Esophagus squamous epithelium (tissue), 5 donors: Measurements from ENCODE around the gene UTP14A. TPM values are rescaled to one million over a fixed set of nuclear protein-coding genes. Genes with fewer than 3 reads are reported as not detected.
A peak's percentile ranks its signal among the peaks of the same experiment; 100 is the strongest.

Experiments used
- DNase-seq: peaks from one replicate; lab custom pipeline; 2025; lab: John Stamatoyannopoulos, UW
- H3K27ac ChIP-seq, 4 donors: fragments of 200-600 bp; sonication (generic); one replicate each; pipeline ENCODE4 v1.5.1; 2016 to 2019; ENCODE audit warnings: mild to moderate bottlenecking in 1 of 4
- H3K27me3 ChIP-seq, 4 donors: fragments of 200-600 bp; sonication (generic); 1 replicate in 3 of 4; 2 replicates in 1 of 4; pipeline versions ENCODE4 v1.5.1 to v1.6.0; 2017 to 2021; ENCODE audit warnings: antibody characterized with exemption in 1 of 4
- H3K36me3 ChIP-seq, 3 donors: fragments of 200-600 bp; sonication (generic); one replicate each; pipeline ENCODE4 v1.5.1; 2016 to 2019
- H3K4me1 ChIP-seq, 3 donors: fragments of 200-600 bp; sonication (generic); one replicate each; pipeline ENCODE4 v1.5.1; 2017 to 2019
- H3K4me3 ChIP-seq, 4 donors: fragments of 200-600 bp; sonication (generic); 1 replicate in 3 of 4; 2 replicates in 1 of 4; pipeline ENCODE4 v1.5.1; 2016 to 2019; ENCODE audit warnings: mild to moderate bottlenecking in 2 of 4, moderate library complexity in 1 of 4
- H3K9me3 ChIP-seq, 3 donors: fragments of 200-600 bp; sonication (generic); one replicate each; pipeline ENCODE4 v1.5.1; 2016 to 2019
- CTCF ChIP-seq, 6 experiments: fragments of 450-650 bp in 4 of 6; fragments of 200-600 bp in 2 of 6; sonication (generic) in 2 of 6; IDR thresholded peaks; one replicate each; pipeline ENCODE4 v1.5.1; 2016 to 2019; ENCODE audit warnings: antibody characterized with exemption in 6 of 6, mild to moderate bottlenecking in 4 of 6, moderate library complexity in 4 of 6
- POLR2A ChIP-seq, 4 donors: fragments of 450-650 bp; IDR thresholded peaks; one replicate each; pipeline ENCODE4 v1.6.1; 2017; ENCODE audit warnings: antibody characterized with exemption in 4 of 4, mild to moderate bottlenecking in 4 of 4, moderate library complexity in 3 of 4
- WGBS, 2 donors: methylation state at CpG; one replicate each; pipeline ENCODE4 v1.1.5; 2018; 5-methylcytosine and 5-hydroxymethylcytosine counted together
- intact Hi-C: fragments of 100-400 bp; cut with DNase I; formaldehyde crosslinking; loops from one replicate; pipeline ENCODE4 v1.15.0; 2022
- total RNA-seq, 4 donors: library from RNA; depleted of rRNA; stranded (reverse); fragments of >200 nt; gene quantifications; one replicate each; pipeline ENCODE4 v1.1.0, GENCODE V29; 2016
- donor health status: DM: yes; HTN: yes; CAD: no.

Gene UTP14A
- total RNA-seq, 4 donors from 2014 or later, result 14.4 to 25.2 (median 19.5) TPM

GRCh38 chrX:129945131-129945530, 39.2 kb downstream of the UTP14A start:
- Histone ChIP-seq H3K36me3 (no peaks in the 10 kb centered on the region), H3K27ac (no peak overlapping the region), H3K27me3 (no peaks in the 10 kb centered on the region), H3K9me3 (no peaks in the 10 kb centered on the region), H3K4me1 (no peaks in the 10 kb centered on the region), H3K4me3 (no peak overlapping the region)
- 92 to 100% methylated on average over 1 of the region's 1 CpG for WGBS, 2 donors
- DNase-seq, result no peak
- intact Hi-C loops, result no loop called here
- TF ChIP-seq CTCF (IDR thresholded peaks at IDR 0.05) (no peak), POLR2A (IDR thresholded peaks at IDR 0.05) (no peak)

DNA sequence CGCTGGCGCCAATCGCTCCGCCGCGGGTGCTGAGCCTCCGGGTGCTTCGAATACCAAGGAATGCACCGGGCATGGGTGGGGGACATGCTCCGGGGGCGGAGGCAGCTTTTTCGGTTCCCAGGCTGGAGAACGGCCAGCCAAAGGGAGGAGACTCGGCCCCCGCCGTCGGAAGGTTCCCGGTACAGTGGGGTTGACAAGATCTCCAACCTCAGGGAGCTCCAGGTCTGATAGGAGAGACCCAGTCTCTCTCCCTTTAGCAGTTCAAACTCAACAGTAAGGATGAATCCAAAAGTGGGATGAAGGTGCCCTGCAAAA, 47.3 kb downstream of the UTP14A start:
- 70% methylated on average over 2 of the region's 18 CpGs; no CpG with 5 or more reads in 1 of the 2 donors for WGBS, 2 donors
- H3K4me3 ChIP-seq, result peak overlapping the region; percentile 3 to 61 (median 42)
- peaks cover 0 to 28% (median 5%) of the 10 kb centered on the region in 3 donors for H3K4me1 ChIP-seq
- H3K27me3 ChIP-seq, result no peaks in the 10 kb centered on the region
- TF ChIP-seq POLR2A (IDR thresholded peaks at IDR 0.05), result no peak
- no peak for TF ChIP-seq CTCF (IDR thresholded peaks at IDR 0.05)
- DNase-seq, result no peak
- intact Hi-C loops, result no loop called here
- no peak overlapping the region for H3K27ac ChIP-seq
- H3K36me3 ChIP-seq, result no peaks in the 10 kb centered on the region
- no peaks in the 10 kb centered on the region for H3K9me3 ChIP-seq

DNA sequence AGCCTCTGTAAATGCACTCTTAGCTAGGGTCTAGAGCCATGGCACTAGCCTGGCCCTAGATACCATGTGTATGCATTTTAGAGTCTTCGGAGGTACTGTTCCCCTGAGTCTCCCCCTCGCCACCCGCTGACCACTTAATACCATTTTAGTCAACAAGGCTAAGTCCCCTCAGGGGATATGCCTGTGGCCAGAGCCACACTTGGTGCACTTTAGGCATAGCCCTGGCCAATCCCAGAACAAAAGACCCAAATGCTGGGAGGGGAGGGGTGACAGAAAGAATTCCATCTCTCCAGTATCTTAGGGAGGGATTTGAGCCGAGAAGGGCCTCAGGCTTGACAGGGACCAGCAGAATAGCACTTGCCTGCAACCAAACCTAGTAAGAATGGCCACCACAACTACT, 47.9 kb downstream of the UTP14A start:
- Histone ChIP-seq H3K27ac (no peak overlapping the region), H3K36me3 (no peaks in the 10 kb centered on the region), H3K27me3 (no peaks in the 10 kb centered on the region), H3K9me3 (no peaks in the 10 kb centered on the region), H3K4me1 (peaks cover 0 to 31% (median 5%) of the 10 kb centered on the region in 3 donors), H3K4me3 (no peak overlapping the region)
- DNase-seq, result no peak
- 88% methylated on average over 3 of the region's 4 CpGs; no CpG with 5 or more reads in 1 of the 2 donors for WGBS, 2 donors
- TF ChIP-seq POLR2A (IDR thresholded peaks at IDR 0.05), result no peak
- TF ChIP-seq CTCF (IDR thresholded peaks at IDR 0.05), result no peak
- intact Hi-C loops, result no loop called here

- intact Hi-C loops, result no loop called here
- Histone ChIP-seq H3K27me3 (no peaks in the 10 kb centered on the region), H3K9me3 (no peaks in the 10 kb centered on the region), H3K36me3 (no peaks in the 10 kb centered on the region), H3K4me1 (peaks cover 0 to 41% (median 5%) of the 10 kb centered on the region in 3 donors), H3K27ac (no peak overlapping the region), H3K4me3 (no peak overlapping the region)
- TF ChIP-seq POLR2A (IDR thresholded peaks at IDR 0.05) (no peak), CTCF (IDR thresholded peaks at IDR 0.05) (no peak)
- DNase-seq, result no peak
- 57% methylated on average over 1 of the region's 3 CpGs; no CpG with 5 or more reads in 1 of the 2 donors for WGBS, 2 donors
Observed at GRCh38 chrX:129954804-129955203, 48.8 kb downstream of the UTP14A start.

DNA sequence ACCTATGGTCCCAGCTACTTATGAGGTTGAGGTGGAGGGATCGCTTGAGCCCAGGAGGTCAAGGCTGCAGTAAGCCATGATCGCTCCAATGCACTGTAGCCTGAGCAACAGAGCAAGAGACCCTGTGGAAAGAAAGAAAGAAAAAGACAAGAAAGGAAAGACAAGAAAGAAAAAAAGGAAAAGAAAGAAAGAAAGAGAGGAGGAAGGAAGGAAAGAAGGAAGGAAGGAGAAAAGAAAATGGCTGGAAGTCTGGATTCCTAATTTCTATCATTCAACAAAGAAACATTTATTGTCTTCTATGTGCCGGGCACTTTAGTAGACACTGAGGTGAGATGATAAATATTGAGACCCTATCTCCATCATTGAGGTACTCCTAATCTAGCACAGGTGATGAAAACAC, 49.7 kb downstream of the UTP14A start:
- no peak for TF ChIP-seq POLR2A (IDR thresholded peaks at IDR 0.05)
- no peak for TF ChIP-seq CTCF (IDR thresholded peaks at IDR 0.05)
- Histone ChIP-seq H3K27ac (no peak overlapping the region), H3K36me3 (no peaks in the 10 kb centered on the region), H3K4me3 (no peak overlapping the region), H3K9me3 (no peaks in the 10 kb centered on the region), H3K27me3 (no peaks in the 10 kb centered on the region), H3K4me1 (peaks cover 0 to 43% (median 5%) of the 10 kb centered on the region in 3 donors)
- intact Hi-C loops, result no loop called here
- 88 to 96% methylated on average over 3 of the region's 3 CpGs for WGBS, 2 donors
- no peak for DNase-seq
